GM18907 (cell line): ENCODE results near the gene SEC24C.
"Not testable (repeated sequence)": the region's sequence is repeated elsewhere in the genome, so short reads cannot be mapped to it uniquely, and the experiment has no call there.

Experiments used
- ATAC-seq: cut with Tn5 transposase; IDR thresholded peaks from one replicate; pipeline ENCODE4 v1.9.1; 2021; ENCODE audit warnings: mild to moderate bottlenecking, moderate library complexity; ENCODE audit not compliant: unreplicated experiment

Gene SEC24C

GRCh38 chr10:73771722-73772280, 27.6 kb downstream of the SEC24C start:
- peak; percentile 46 for ATAC-seq

- ATAC-seq: peak; percentile 60
Observed at GRCh38 chr10:73772281-73773151, 28.3 kb downstream of the SEC24C start.

- no peak for ATAC-seq
Observed at GRCh38 chr10:73773152-73773879, 29.1 kb downstream of the SEC24C start.

- ATAC-seq: no peak
Observed at GRCh38 chr10:73774637-73775036, 30.5 kb downstream of the SEC24C start.

- no peak for ATAC-seq
Observed at GRCh38 chr10:73779018-73779417, 34.8 kb downstream of the SEC24C start.

GRCh38 chr10:73779539-73780197, 35.5 kb downstream of the SEC24C start:
- ATAC-seq: no peak

- ATAC-seq: no peak
Observed at GRCh38 chr10:73780301-73780700, 36.1 kb downstream of the SEC24C start.

- ATAC-seq: no peak
Observed at GRCh38 chr10:73780966-73781365, 36.8 kb downstream of the SEC24C start.

- ATAC-seq: no peak
Observed at GRCh38 chr10:73781548-73781878, 37.3 kb downstream of the SEC24C start.

- ATAC-seq: peak; percentile 61
Observed at GRCh38 chr10:73781879-73782748, 37.9 kb downstream of the SEC24C start, which contains the start of gene CHCHD1. Gene CHCHD1 (plus strand): TSS chr10:73782048. CDS start chr10:73782076, 28 bp downstream.

- no peak for ATAC-seq
Observed at GRCh38 chr10:73782749-73783085, 38.5 kb downstream of the SEC24C start.

- ATAC-seq: peak; percentile 75
Observed at GRCh38 chr10:73785211-73785720, 41.1 kb downstream of the SEC24C start, which contains the start of gene ZSWIM8. Gene ZSWIM8 (plus strand): TSS chr10:73785606. CDS start chr10:73785879, 273 bp downstream.

- peak; percentile 24 for ATAC-seq
Observed at GRCh38 chr10:73785721-73786511, 41.7 kb downstream of the SEC24C start.

- ATAC-seq: no peak
Observed at GRCh38 chr10:73786512-73786885, 42.3 kb downstream of the SEC24C start.

GRCh38 chr10:73787031-73787800, 43.0 kb downstream of the SEC24C start:
- not testable (repeated sequence) for ATAC-seq

- no peak for ATAC-seq
Observed at GRCh38 chr10:73788864-73789658, 44.9 kb downstream of the SEC24C start.

GRCh38 chr10:73789659-73790055, 45.5 kb downstream of the SEC24C start:
- ATAC-seq: no peak
